SKM-1 (cell line): ENCODE data around the gene TNFAIP8L3.
"Not testable (repeated sequence)": the region's sequence is repeated elsewhere in the genome, so short reads cannot be mapped to it uniquely, and the experiment has no call there.

Experiments
- DNase-seq: peaks from one replicate; lab custom pipeline; 2025; ENCODE audit not compliant: unreplicated experiment; lab: John Stamatoyannopoulos, UW

Gene TNFAIP8L3

GRCh38 chr15:51062736-51063135 is 32.0 kb downstream of the TNFAIP8L3 start:
- DNase-seq: no peak

GRCh38 chr15:51060030-51060673 is 34.6 kb downstream of the TNFAIP8L3 start:
- DNase-seq: no peak

- no peak for DNase-seq
These were observed 40.2 kb downstream of the TNFAIP8L3 start for GRCh38 chr15:51054535-51054934.

GRCh38 chr15:51053571-51053970 is 41.1 kb downstream of the TNFAIP8L3 start:
- no peak for DNase-seq

- no peak for DNase-seq
These were observed 42.9 kb downstream of the TNFAIP8L3 start for GRCh38 chr15:51051776-51052175.

- DNase-seq: no peak
These were observed 45.6 kb downstream of the TNFAIP8L3 start for GRCh38 chr15:51049081-51049480.

- peak; percentile 70 for DNase-seq
These were observed 46.4 kb downstream of the TNFAIP8L3 start for GRCh38 chr15:51048308-51048707.

GRCh38 chr15:51046799-51047449 is 47.8 kb downstream of the TNFAIP8L3 start:
- no peak for DNase-seq

GRCh38 chr15:51046016-51046415 is 48.7 kb downstream of the TNFAIP8L3 start:
- no peak for DNase-seq

GRCh38 chr15:51044037-51044727 is 50.5 kb downstream of the TNFAIP8L3 start:
- DNase-seq: no peak

GRCh38 chr15:51038974-51039319 is 55.8 kb downstream of the TNFAIP8L3 start:
- DNase-seq: no peak

GRCh38 chr15:51038162-51038973 is 56.3 kb downstream of the TNFAIP8L3 start:
- DNase-seq: no peak

GRCh38 chr15:51037474-51037873 is 57.2 kb downstream of the TNFAIP8L3 start:
- DNase-seq: not testable (repeated sequence)

- DNase-seq: no peak
These were observed 63.9 kb downstream of the TNFAIP8L3 start for GRCh38 chr15:51030649-51031316.

- no peak for DNase-seq
These were observed 69.3 kb downstream of the TNFAIP8L3 start for GRCh38 chr15:51025454-51025846.

- DNase-seq: no peak
These were observed 69.8 kb downstream of the TNFAIP8L3 start for GRCh38 chr15:51024735-51025453.

- DNase-seq: no peak
These were observed 71.2 kb downstream of the TNFAIP8L3 start for GRCh38 chr15:51023499-51023898.

- no peak for DNase-seq
These were observed 72.5 kb downstream of the TNFAIP8L3 start for GRCh38 chr15:51022206-51022605.

GRCh38 chr15:51016615-51017014 is 78.1 kb downstream of the TNFAIP8L3 start:
- no peak for DNase-seq

GRCh38 chr15:51011212-51011611 is 83.5 kb downstream of the TNFAIP8L3 start:
- no peak for DNase-seq
